ENCODE data around the gene MAD1L1.

Gene MAD1L1

GRCh38 chr7:2120251-2120660 is 112.5 kb downstream of the MAD1L1 start:
- DNase-seq = no peak

DNA sequence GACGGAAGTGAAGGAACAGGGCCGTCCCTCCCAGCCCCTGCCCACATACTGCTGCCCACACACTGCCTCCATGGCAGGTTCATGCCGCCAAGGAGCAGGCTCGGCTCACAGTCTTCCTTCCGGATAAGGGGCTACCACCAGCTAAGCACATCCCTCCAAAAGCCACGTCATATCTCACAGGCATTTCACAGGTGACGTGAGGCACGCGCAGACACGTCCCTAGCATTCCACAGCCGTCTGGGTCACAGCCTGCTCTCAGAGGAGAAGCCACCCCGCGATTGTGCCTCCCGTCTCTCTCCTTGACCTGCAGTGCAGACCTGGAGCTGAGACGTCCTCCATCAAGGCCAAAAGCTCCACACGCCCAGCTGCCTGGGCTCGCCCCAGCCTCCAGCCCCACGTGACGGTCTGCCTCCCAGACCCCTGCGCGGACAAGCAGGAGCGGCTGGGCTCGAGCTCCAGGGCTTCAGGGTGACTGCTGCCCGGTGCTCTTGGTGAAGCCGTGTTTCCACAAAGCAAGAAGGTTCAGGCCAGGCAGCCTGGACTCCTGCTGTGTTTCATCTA is 114.0 kb downstream of the MAD1L1 start:
- no peak for DNase-seq

GRCh38 chr7:2118056-2118455 is 114.7 kb downstream of the MAD1L1 start:
- no peak for DNase-seq

- DNase-seq = no peak
Measured at GRCh38 chr7:2117646-2118045, 115.1 kb downstream of the MAD1L1 start.

GRCh38 chr7:2116989-2117591 is 115.7 kb downstream of the MAD1L1 start:
- DNase-seq = peak in 46 of 56 donors; percentile 8 to 83 (median 53)

DNA sequence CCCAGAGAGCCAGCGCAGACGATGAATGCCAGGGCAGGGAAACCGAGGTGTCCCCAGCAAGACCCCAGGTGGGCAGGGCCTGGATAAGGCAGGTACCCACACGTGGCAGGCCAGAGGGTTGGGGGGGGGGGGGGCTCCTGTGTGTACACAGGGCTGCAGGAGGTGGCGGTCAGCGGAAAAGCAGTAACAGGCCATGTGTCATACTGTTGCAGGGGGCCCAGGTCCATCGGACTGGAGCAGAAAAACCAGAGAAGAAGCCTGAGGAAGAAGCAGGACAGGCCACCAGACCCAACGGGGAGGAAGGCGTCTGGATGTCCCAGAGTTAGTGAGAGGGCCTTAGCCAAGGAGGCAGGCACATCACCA is 116.3 kb downstream of the MAD1L1 start:
- DNase-seq = no peak

- peak in 10 of 56 donors; percentile 11 to 53 (median 27) for DNase-seq
Measured at GRCh38 chr7:2115760-2116447, 116.8 kb downstream of the MAD1L1 start.

DNA sequence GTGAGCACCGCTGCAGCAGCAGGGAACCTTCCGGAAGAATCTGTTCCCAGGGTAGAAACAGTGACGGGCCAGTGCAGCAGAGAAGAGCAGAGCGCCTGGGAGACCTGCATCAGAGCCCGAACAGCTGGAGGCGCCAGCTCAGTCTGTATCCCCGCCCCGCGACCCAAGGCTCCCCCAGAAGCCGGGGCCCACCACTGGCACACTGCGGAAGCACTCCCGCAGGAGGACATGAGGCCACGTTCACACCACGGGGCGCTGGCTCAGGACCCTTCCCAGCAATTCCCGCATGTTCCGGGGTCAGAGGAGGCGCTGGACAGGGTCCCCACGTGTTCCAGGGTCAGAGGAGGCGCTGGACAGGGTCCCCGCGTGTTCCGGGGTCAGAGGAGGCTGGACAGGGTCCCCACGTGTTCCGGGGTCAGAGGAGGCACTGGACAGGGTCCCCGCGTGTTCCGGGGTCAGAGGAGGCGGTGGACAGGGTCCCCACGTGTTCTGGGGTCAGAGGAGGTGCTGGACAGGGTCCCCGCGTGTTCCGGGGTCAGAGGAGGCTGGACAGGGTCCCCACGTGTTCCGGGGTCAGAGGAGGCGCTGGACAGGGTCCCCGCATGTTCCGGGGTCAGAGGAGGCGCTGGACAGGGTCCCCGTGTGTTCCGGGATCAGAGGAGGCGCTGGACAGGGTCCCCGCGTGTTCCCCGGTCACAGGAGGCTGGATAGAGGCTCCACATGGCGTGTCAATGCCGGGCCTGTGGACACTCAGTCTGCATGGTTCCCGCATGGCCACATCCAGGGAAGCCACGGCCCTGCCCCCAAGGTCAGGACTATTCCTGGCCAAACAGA is 117.6 kb downstream of the MAD1L1 start:
- no peak for DNase-seq

GRCh38 chr7:2114052-2114451 is 118.7 kb downstream of the MAD1L1 start:
- no peak for DNase-seq

GRCh38 chr7:2112261-2113198 is 120.2 kb downstream of the MAD1L1 start:
- DNase-seq = no peak

- DNase-seq = no peak
Measured at GRCh38 chr7:2111568-2111967, 121.2 kb downstream of the MAD1L1 start.

- peak in 1 of 56 donors; percentile 11 for DNase-seq
Measured at GRCh38 chr7:2110610-2111396, 121.9 kb downstream of the MAD1L1 start.

- DNase-seq = peak in 23 of 56 donors; percentile 9 to 76 (median 49)
Measured at GRCh38 chr7:2109936-2110609, 122.7 kb downstream of the MAD1L1 start.

DNA sequence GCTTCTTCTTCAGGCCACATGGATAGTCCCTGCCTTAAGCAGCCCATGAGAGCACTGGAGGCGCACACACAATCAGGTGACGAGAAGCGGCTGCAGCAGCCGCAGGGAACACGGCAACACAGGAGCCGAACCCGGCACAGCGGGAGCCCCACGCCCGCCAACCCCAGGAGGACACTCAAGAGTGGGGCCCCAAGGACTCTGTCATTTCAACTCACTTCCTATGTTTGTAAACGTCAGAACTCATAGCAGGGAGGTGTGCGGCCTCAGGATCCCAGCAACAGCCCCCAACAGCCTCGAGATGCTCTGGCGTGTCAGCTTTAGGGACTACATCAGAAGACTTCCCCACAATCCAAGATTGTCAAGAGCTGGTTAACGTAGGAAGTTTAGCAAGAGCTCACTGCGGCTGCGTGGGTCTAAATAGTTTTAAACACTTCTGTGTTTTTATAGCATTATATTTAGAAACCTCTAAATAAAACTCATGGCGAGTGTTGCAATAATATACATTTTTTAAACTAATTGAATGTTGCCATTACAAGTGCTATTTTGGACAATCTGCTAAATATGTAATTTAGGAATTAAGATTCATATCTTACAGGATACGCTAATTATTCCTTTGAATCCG is 123.4 kb downstream of the MAD1L1 start:
- DNase-seq = peak in 2 of 56 donors; percentile 42

DNA sequence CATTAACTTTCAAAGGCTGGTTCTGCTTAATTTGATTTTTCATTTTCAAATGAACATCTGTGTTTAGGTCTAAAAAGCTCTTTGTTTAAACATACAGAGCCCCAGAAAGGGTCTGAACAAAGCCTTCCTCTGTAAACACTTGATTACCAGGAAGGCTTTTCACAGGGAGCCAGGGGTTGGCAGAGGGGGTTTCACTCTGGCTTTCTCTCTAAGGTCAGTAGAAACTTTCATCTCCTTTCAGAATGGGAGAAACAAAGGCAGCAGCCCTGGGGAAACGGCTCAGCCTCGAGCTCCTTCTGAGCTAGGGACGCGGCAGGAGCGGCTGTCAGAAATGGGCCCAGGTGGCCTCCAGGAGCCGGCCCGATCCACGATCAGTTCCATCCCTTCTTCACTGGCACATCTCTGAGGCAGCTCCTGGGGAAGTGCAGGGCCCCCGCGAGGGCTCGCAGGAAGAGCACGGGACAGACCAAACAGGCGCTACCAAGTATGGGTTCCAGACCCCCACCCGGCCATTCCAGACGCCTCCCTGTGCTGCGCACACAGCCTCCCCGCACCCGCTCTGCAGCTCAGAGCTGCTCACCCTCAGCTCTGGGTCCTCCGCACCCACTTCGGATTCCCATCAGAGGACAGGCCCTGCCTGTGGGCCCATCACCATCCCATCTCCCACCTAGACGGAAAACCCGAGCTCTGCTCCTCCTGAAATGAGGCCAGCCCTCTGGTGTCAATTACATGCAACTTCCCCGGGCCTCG is 124.1 kb downstream of the MAD1L1 start:
- DNase-seq = peak in 47 of 56 donors; percentile 16 to 74 (median 50)

GRCh38 chr7:2108071-2108455 is 124.7 kb downstream of the MAD1L1 start:
- DNase-seq = peak in 3 of 56 donors; percentile 22 to 47 (median 26)

GRCh38 chr7:2107386-2108070 is 125.2 kb downstream of the MAD1L1 start:
- peak in 36 of 56 donors; percentile 16 to 80 (median 48) for DNase-seq

Data from nucleus accumbens (tissue), 56 donors.